Measurements from ENCODE around the gene LRG1. TPM values are rescaled to one million over a fixed set of nuclear protein-coding genes. Genes with fewer than 3 reads are reported as not detected.

The LRG1 gene
- polyA plus RNA-seq (2012; rRNA removed), result 0.12 and 0.23 TPM in 2 replicates
- 0.10 and 0.14 TPM in 2 replicates for polyA plus RNA-seq (2012; cell fraction: cytosol; rRNA removed)
- polyA plus RNA-seq (2012; cell fraction: nucleus; rRNA removed), result 0.02 and 0.05 TPM in 2 replicates

- H3F3A ChIP-seq (replicated peaks; ENCODE audit: insufficient read depth), result no peaks in the 10 kb centered on the region
- ChIA-PET POLR2A (no interaction called here), CTCF (interaction anchor here (0.6 to 3.6 kb wide), 9 partner anchors 7 to 320 kb away, joined by 3 to 53 read pairs (median 3); partner anchors contain the start of gene FEM1A)
- DNase-seq, result no peak
- no peaks in the 10 kb centered on the region; the same call in 1 of the 2 replicates for H3K27me3 ChIP-seq (ENCODE audit: insufficient read depth)
- TF ChIP-seq RAD21 (IDR thresholded peaks at IDR 0.05; ENCODE audit: low read length), result no peak
- TF ChIP-seq ELF1 (IDR thresholded peaks at IDR 0.05), result no peak
- no peak for TF ChIP-seq USF2 (IDR thresholded peaks at IDR 0.05; ENCODE audit: borderline replicate concordance, low read depth, low read length)
- no peak for TF ChIP-seq TCF12 (IDR thresholded peaks at IDR 0.05)
- TF ChIP-seq SIN3A (IDR thresholded peaks at IDR 0.05; ENCODE audit: borderline replicate concordance, low read depth, low read length), result no peak
- TF ChIP-seq NFIC (IDR thresholded peaks at IDR 0.05; ENCODE audit: borderline replicate concordance), result no peak
- no peak for TF ChIP-seq RCOR1 (IDR thresholded peaks at IDR 0.05; ENCODE audit: low read length)
- TF ChIP-seq MXI1 (IDR thresholded peaks at IDR 0.05; ENCODE audit: low read depth, low read length), result no peak
- TF ChIP-seq REST (IDR thresholded peaks at IDR 0.05; ENCODE audit: low read depth, low read length), result no peak
- TF ChIP-seq FOXM1 (IDR thresholded peaks at IDR 0.05; ENCODE audit: low read depth), result no peak
- no peak for TF ChIP-seq EP300 (IDR thresholded peaks at IDR 0.05; ENCODE audit: borderline replicate concordance in 1 of 2, low read depth in 1 of 2, low read length in 1 of 2)
- TF ChIP-seq, protein P1, sequence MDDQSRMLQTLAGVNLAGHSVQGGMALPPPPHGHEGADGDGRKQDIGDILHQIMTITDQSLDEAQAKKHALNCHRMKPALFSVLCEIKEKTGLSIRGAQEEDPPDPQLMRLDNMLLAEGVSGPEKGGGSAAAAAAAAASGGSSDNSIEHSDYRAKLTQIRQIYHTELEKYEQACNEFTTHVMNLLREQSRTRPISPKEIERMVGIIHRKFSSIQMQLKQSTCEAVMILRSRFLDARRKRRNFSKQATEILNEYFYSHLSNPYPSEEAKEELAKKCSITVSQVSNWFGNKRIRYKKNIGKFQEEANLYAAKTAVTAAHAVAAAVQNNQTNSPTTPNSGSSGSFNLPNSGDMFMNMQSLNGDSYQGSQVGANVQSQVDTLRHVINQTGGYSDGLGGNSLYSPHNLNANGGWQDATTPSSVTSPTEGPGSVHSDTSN (IDR thresholded peaks at IDR 0.05), result no peak
- no peak for TF ChIP-seq GABPA (IDR thresholded peaks at IDR 0.05; ENCODE audit: low read depth)
- no peak for TF ChIP-seq MEF2A (IDR thresholded peaks at IDR 0.05; ENCODE audit: borderline replicate concordance, low read depth)
- TF ChIP-seq SMC3 (IDR thresholded peaks at IDR 0.05; ENCODE audit: low read depth, low read length), result no peak
- no peak for TF ChIP-seq NRF1 (IDR thresholded peaks at IDR 0.05; ENCODE audit: low read depth, low read length)
- no peak for TF ChIP-seq RFX5 (IDR thresholded peaks at IDR 0.05; ENCODE audit: low read length)
- TF ChIP-seq RXRA (IDR thresholded peaks at IDR 0.05; ENCODE audit: borderline replicate concordance, low read depth), result no peak
- TF ChIP-seq CTCF (IDR thresholded peaks at IDR 0.05), result no peak
- H3K4me1 ChIP-seq (ENCODE audit: control insufficient read depth in 1 of 2, insufficient read depth in 2 of 2, low read depth in 1 of 2, low read length in 1 of 2), result peaks cover 0 to 10% of the 10 kb centered on the region in 2 experiments; a peak in 2 of 4 replicates
- no peak within 1 kb of the TSS for H2AFZ ChIP-seq (ENCODE audit: low read depth)
- no peaks in the 10 kb centered on the region for H3K79me2 ChIP-seq (ENCODE audit: insufficient read depth)
- no peak within 1 kb of the TSS for H3K4me2 ChIP-seq
- no peaks in the 10 kb centered on the region for H3K9me3 ChIP-seq
- H3K4me3 ChIP-seq (ENCODE audit: low read depth in 2 of 2, low read length in 1 of 2), result no peak within 1 kb of the TSS
- H3K36me3 ChIP-seq (replicated peaks in 1 of 2; ENCODE audit: control insufficient read depth in 1 of 2, insufficient read depth in 2 of 2, low read length in 1 of 2), result no peaks in the 10 kb centered on the region
- no peaks in the 10 kb centered on the region for H3K9me2 ChIP-seq
- H3K27ac ChIP-seq (ENCODE audit: low read depth in 2 of 2, low read length in 1 of 2), result no peak within 1 kb of the TSS
- WGBS (ENCODE audit: low lambda C conversion rate), result 55% methylated on average over 9 of the region's 14 CpGs
- no peak within 1 kb of the TSS for H3K9ac ChIP-seq
- H4K20me1 ChIP-seq (ENCODE audit: insufficient read depth), result no peaks in the 10 kb centered on the region
Observed at GRCh38 chr19:4539693-4540581, at the start of gene LRG1. Gene LRG1 (minus strand): TSS chr19:4540036. CDS start chr19:4540013, 23 bp downstream.

All from SK-N-SH (cell line).